ENCODE results near the gene CDH15. TPM values are rescaled to one million over a fixed set of nuclear protein-coding genes. Genes with fewer than 3 reads are reported as not detected.

Gene CDH15
- total and polyA plus RNA-seq, 11 donors, result 0.16 to 0.32 (median 0.18) TPM; not detected in 8

DNA sequence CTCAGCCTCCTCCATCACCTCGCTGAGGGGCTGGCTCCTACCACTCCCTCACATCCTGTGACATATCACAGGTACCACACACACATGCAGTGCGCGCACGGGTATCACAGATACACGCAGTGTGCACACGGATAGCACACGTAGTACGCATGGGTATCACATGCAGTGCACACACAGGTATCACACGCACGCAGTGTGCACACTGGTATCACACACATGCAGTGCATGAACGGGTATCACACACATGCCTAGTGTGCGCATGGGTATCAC lies 47.8 kb upstream of the CDH15 start:
- 90 to 97% (median 96%) methylated on average over 11 to 12 of the region's 12 CpGs for WGBS, 4 donors
- Histone ChIP-seq H3K4me1 (no peaks in the 10 kb centered on the region), H3K4me3 (no peak overlapping the region), H3K36me3 (peaks cover 0 to 69% (median 36%) of the 10 kb centered on the region in 9 donors), H3K9me3 (peaks cover 0 to 12% (median 0%) of the 10 kb centered on the region in 12 donors), H3K27ac (no peak overlapping the region), H3K27me3 (no peaks in the 10 kb centered on the region)
- intact Hi-C loops (cut with DNase I), result no loop called here
- ATAC-seq, result peak in 1 of 4 donors; percentile 11
- no peak for TF ChIP-seq POLR2A (IDR thresholded peaks at IDR 0.05)
- TF ChIP-seq, protein P1, sequence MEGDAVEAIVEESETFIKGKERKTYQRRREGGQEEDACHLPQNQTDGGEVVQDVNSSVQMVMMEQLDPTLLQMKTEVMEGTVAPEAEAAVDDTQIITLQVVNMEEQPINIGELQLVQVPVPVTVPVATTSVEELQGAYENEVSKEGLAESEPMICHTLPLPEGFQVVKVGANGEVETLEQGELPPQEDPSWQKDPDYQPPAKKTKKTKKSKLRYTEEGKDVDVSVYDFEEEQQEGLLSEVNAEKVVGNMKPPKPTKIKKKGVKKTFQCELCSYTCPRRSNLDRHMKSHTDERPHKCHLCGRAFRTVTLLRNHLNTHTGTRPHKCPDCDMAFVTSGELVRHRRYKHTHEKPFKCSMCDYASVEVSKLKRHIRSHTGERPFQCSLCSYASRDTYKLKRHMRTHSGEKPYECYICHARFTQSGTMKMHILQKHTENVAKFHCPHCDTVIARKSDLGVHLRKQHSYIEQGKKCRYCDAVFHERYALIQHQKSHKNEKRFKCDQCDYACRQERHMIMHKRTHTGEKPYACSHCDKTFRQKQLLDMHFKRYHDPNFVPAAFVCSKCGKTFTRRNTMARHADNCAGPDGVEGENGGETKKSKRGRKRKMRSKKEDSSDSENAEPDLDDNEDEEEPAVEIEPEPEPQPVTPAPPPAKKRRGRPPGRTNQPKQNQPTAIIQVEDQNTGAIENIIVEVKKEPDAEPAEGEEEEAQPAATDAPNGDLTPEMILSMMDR (IDR thresholded peaks at IDR 0.05), result no peak
- DNase-seq, result peak in 3 of 5 donors; percentile 13 to 33 (median 15)

GRCh38 chr16:89129378-89129777 lies 42.2 kb upstream of the CDH15 start:
- no peak overlapping the region for H3K4me3 ChIP-seq
- ATAC-seq, result no peak
- H3K27me3 ChIP-seq, result no peaks in the 10 kb centered on the region
- no peak for DNase-seq
- H3K36me3 ChIP-seq, result peaks cover 0 to 57% (median 23%) of the 10 kb centered on the region in 9 donors
- H3K9me3 ChIP-seq, result peaks cover 0 to 29% (median 0%) of the 10 kb centered on the region in 12 donors
- intact Hi-C loops (cut with DNase I), result no loop called here
- 95 to 98% (median 97%) methylated on average over 1 of the region's 1 CpG for WGBS, 4 donors
- no peak overlapping the region for H3K27ac ChIP-seq
- no peaks in the 10 kb centered on the region for H3K4me1 ChIP-seq
- TF ChIP-seq, protein P1 (IDR thresholded peaks at IDR 0.05), result no peak
- TF ChIP-seq POLR2A (IDR thresholded peaks at IDR 0.05), result no peak

- no peak overlapping the region for H3K27ac ChIP-seq
- peaks cover 0 to 53% (median 28%) of the 10 kb centered on the region in 9 donors for H3K36me3 ChIP-seq
- H3K4me3 ChIP-seq, result no peak overlapping the region
- no peaks in the 10 kb centered on the region for H3K4me1 ChIP-seq
- 93 to 97% (median 96%) methylated on average over 5 of the region's 5 CpGs for WGBS, 4 donors
- TF ChIP-seq, protein P1 (IDR thresholded peaks at IDR 0.05), result no peak
- no peak for TF ChIP-seq POLR2A (IDR thresholded peaks at IDR 0.05)
- intact Hi-C loops (cut with DNase I), result no loop called here
- peak in 1 of 5 donors; percentile 4 for DNase-seq
- H3K9me3 ChIP-seq, result peaks cover 0 to 26% (median 0%) of the 10 kb centered on the region in 12 donors
- ATAC-seq, result no peak
- H3K27me3 ChIP-seq, result no peaks in the 10 kb centered on the region
Measured at GRCh38 chr16:89130448-89130847, 41.1 kb upstream of the CDH15 start.

DNA sequence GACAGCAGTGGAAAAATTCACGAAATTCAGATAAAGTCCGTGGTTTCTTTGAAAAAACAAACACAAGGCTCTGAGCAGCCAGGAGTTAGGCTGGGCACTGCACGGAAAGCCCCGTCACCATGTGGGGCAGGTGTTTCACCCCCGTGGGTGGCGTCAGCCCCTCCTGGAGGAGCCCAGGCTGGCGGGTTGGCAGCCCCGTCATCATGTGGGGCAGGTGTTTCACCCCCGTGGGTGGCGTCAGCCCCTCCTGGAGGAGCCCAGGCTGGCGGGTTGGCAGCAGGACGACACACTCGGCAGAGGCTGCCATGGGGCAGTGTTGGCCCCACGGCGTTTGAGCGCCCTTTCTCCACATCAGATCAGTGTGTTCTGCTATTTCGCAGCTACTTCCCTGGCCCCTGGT lies 39.8 kb upstream of the CDH15 start:
- 94 to 96% (median 95%) methylated on average over 7 to 17 of the region's 17 CpGs for WGBS, 4 donors
- DNase-seq (peak in 2 of 5 donors; percentile 15 to 45), ATAC-seq (no peak)
- H3K4me3 ChIP-seq, result no peak overlapping the region
- H3K9me3 ChIP-seq, result peaks cover 0 to 18% (median 0%) of the 10 kb centered on the region in 12 donors
- no peaks in the 10 kb centered on the region for H3K4me1 ChIP-seq
- H3K27ac ChIP-seq, result no peak overlapping the region
- TF ChIP-seq POLR2A (IDR thresholded peaks at IDR 0.05), result no peak
- TF ChIP-seq, protein P1 (IDR thresholded peaks at IDR 0.05), result no peak
- H3K27me3 ChIP-seq, result no peaks in the 10 kb centered on the region
- intact Hi-C loops (cut with DNase I), result no loop called here
- peaks cover 0 to 53% (median 40%) of the 10 kb centered on the region in 9 donors for H3K36me3 ChIP-seq

Data from heart left ventricle (tissue), 16 donors.